ENCODE results near the gene RTKN.

Gene RTKN

GRCh38 chr2:74393525-74393924 is 48.2 kb downstream of the RTKN start:
- Histone ChIP-seq H3K4me1 (ENCODE audit: control insufficient read depth, insufficient read depth, low read length) (peaks cover 15% of the 10 kb centered on the region), H3K9me3 (ENCODE audit: control insufficient read depth, low read length) (no peaks in the 10 kb centered on the region), H3K36me3 (ENCODE audit: control insufficient read depth, insufficient read depth, low read length) (no peaks in the 10 kb centered on the region), H3K27ac (ENCODE audit: insufficient read depth, low read depth, low read length, poor library complexity, severe bottlenecking) (no peak overlapping the region), H3K27me3 (ENCODE audit: control insufficient read depth, insufficient read depth, low read length, poor library complexity, severe bottlenecking) (no peaks in the 10 kb centered on the region), H3K4me3 (ENCODE audit: insufficient read depth, low read depth, low read length) (no peak overlapping the region)
- 95 to 96% methylated on average over 1 of the region's 1 CpG for WGBS, 2 experiments

DNA sequence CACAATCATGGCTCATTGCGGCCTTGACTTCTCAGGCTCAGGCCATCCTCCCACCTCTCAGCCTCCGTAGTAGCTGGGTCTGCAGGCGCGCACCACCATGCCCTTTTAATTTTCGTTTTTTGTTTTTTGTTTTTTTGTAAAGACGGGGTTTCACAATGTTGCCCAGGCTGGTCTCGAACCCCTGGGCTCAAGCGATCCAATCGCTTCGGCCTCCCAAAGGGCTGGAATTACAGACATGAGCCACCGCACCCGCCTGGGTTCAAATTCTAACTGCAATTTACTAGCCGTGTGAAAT is 49.3 kb downstream of the RTKN start:
- WGBS, 2 experiments = 88% methylated on average over 13 of the region's 13 CpGs
- no peak overlapping the region for H3K4me3 ChIP-seq (ENCODE audit: insufficient read depth, low read depth, low read length)
- H3K36me3 ChIP-seq (ENCODE audit: control insufficient read depth, insufficient read depth, low read length) = no peaks in the 10 kb centered on the region

DNA sequence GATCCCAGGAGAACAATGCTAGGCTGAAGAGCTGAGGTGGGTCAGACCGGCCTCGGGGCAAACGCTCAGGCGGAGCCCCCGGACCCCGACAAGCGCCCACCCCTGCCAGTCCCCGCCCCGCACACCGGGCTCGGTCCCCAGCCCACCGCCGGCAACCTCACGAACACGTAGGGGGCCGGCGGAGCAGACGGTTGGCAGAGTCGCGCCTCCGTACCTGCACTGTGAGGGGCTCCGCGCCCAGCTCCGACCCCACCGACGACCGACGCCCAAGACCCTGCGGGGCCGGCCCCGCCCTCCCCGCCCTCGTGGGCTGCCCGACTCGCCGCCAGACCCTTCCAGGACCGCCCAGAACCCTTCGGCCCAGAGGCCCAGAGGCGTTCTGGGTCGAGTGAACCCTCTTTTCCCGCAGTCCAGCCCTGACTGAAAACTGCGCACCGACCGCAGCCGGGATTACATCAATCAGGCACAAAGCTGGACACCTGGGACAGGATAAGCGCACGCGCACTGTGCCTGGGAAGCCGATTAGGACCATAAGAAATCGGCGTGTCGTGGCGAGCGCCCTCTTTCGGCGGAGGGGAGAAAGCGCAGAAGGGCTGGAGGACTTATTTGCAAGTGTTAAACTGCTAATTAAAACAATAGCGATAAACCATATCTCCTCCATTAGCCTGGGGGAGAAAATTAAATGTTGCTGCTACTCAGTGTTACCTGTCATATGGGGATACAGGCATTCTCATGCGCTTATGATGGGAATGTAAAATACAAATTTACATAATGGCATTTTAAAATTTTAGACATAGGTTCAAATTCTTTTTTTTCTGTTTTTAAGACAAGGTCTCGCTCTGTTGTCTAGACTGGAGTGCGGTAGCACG is 49.9 kb downstream of the RTKN start:
- peaks cover 15% of the 10 kb centered on the region for H3K4me1 ChIP-seq (ENCODE audit: control insufficient read depth, insufficient read depth, low read length)
- H3K27ac ChIP-seq (ENCODE audit: insufficient read depth, low read depth, low read length, poor library complexity, severe bottlenecking) = peak overlapping the region; percentile 98
- H3K9me3 ChIP-seq (ENCODE audit: control insufficient read depth, low read length) = no peaks in the 10 kb centered on the region
- H3K4me3 ChIP-seq (ENCODE audit: insufficient read depth, low read depth, low read length) = peak overlapping the region; percentile 90
- H3K27me3 ChIP-seq (ENCODE audit: control insufficient read depth, insufficient read depth, low read length, poor library complexity, severe bottlenecking) = no peaks in the 10 kb centered on the region
- WGBS, 2 experiments = 3% methylated on average over 60 to 62 of the region's 62 CpGs
- H3K36me3 ChIP-seq (ENCODE audit: control insufficient read depth, insufficient read depth, low read length) = no peaks in the 10 kb centered on the region

More for the DNA sequence above, 49.3 kb downstream of the RTKN start:
- Histone ChIP-seq H3K4me1 (ENCODE audit: control insufficient read depth, insufficient read depth, low read length) (peaks cover 15% of the 10 kb centered on the region), H3K9me3 (ENCODE audit: control insufficient read depth, low read length) (no peaks in the 10 kb centered on the region), H3K27me3 (ENCODE audit: control insufficient read depth, insufficient read depth, low read length, poor library complexity, severe bottlenecking) (no peaks in the 10 kb centered on the region), H3K27ac (ENCODE audit: insufficient read depth, low read depth, low read length, poor library complexity, severe bottlenecking) (no peak overlapping the region)

DNA sequence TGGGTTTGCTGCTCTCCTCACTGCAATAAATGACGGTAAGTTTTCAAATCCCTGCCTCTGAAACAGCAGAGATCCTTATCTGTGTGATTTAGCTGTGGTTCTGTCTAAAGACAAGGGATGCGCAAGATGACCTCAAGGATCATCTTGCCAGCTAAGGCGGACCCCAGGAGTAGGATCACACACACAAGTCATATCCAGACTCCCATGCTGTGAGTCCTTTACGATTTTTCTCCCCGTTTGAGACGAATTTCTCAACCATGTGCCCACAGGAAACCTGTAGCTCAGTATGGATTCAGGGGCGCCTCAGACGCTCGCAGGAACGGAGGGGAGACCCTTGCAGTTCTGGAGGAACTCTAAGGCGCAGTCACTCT is 50.5 kb downstream of the RTKN start:
- Histone ChIP-seq H3K27ac (ENCODE audit: insufficient read depth, low read depth, low read length, poor library complexity, severe bottlenecking) (peak overlapping the region; percentile 98), H3K4me3 (ENCODE audit: insufficient read depth, low read depth, low read length) (peak overlapping the region; percentile 90), H3K36me3 (ENCODE audit: control insufficient read depth, insufficient read depth, low read length) (no peaks in the 10 kb centered on the region), H3K27me3 (ENCODE audit: control insufficient read depth, insufficient read depth, low read length, poor library complexity, severe bottlenecking) (no peaks in the 10 kb centered on the region), H3K9me3 (ENCODE audit: control insufficient read depth, low read length) (no peaks in the 10 kb centered on the region), H3K4me1 (ENCODE audit: control insufficient read depth, insufficient read depth, low read length) (peaks cover 15% of the 10 kb centered on the region)
- 1% methylated on average over 11 of the region's 11 CpGs for WGBS, 2 experiments

DNA sequence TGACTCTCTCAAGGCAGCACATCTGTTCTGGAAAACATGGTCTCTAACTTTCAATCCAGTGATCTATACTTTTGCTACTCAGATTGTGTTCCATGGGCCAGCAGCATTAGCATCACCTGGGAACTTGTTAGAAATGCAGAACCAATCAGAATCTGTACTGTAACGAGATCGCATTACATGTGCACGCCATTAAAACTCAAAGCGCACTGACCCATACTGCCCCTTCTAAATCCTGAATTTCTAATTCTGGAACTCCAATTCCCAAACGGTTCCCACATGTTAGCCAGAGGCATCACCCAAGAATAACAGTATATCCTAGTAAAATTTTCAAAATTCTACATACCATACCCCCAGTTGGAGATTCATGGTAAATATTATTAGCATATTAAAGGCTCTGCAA is 51.1 kb downstream of the RTKN start:
- no peaks in the 10 kb centered on the region for H3K9me3 ChIP-seq (ENCODE audit: control insufficient read depth, low read length)
- 63 to 69% methylated on average over 5 of the region's 5 CpGs for WGBS, 2 experiments

GRCh38 chr2:74387346-74387745 is 54.4 kb downstream of the RTKN start:
- Histone ChIP-seq H3K9me3 (ENCODE audit: control insufficient read depth, low read length) (no peaks in the 10 kb centered on the region), H3K36me3 (ENCODE audit: control insufficient read depth, insufficient read depth, low read length) (peaks cover 4% of the 10 kb centered on the region), H3K27ac (ENCODE audit: insufficient read depth, low read depth, low read length, poor library complexity, severe bottlenecking) (no peak overlapping the region), H3K4me3 (ENCODE audit: insufficient read depth, low read depth, low read length) (no peak overlapping the region), H3K27me3 (ENCODE audit: control insufficient read depth, insufficient read depth, low read length, poor library complexity, severe bottlenecking) (no peaks in the 10 kb centered on the region), H3K4me1 (ENCODE audit: control insufficient read depth, insufficient read depth, low read length) (peaks cover 15% of the 10 kb centered on the region)
- 85 to 92% methylated on average over 1 of the region's 1 CpG for WGBS, 2 experiments

More for the DNA sequence above, 51.1 kb downstream of the RTKN start:
- peaks cover 15% of the 10 kb centered on the region for H3K4me1 ChIP-seq (ENCODE audit: control insufficient read depth, insufficient read depth, low read length)
- no peaks in the 10 kb centered on the region for H3K27me3 ChIP-seq (ENCODE audit: control insufficient read depth, insufficient read depth, low read length, poor library complexity, severe bottlenecking)
- H3K27ac ChIP-seq (ENCODE audit: insufficient read depth, low read depth, low read length, poor library complexity, severe bottlenecking) = no peak overlapping the region
- H3K4me3 ChIP-seq (ENCODE audit: insufficient read depth, low read depth, low read length) = peak overlapping the region; percentile 90
- no peaks in the 10 kb centered on the region for H3K36me3 ChIP-seq (ENCODE audit: control insufficient read depth, insufficient read depth, low read length)

DNA sequence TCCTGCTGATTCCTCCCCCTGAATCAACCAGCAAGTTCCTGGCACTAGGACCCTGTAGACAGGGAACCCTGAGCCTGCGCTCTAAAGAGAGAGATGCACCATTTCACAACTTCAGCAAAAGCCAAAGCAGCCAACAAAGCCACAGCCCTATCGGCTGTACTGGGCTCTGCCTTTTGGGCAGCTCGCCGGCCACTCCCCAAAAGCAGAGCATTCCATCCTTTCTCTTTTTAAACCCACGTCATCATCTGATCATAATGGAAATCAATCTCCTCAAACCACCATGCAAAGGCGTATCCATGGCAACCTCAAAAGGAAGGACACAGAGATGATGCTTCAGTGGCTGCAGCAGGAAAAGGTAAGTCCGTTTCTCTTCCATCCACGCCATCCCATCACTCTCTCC is 56.3 kb downstream of the RTKN start:
- no peak overlapping the region for H3K4me3 ChIP-seq (ENCODE audit: insufficient read depth, low read depth, low read length)
- peaks cover 4% of the 10 kb centered on the region for H3K36me3 ChIP-seq (ENCODE audit: control insufficient read depth, insufficient read depth, low read length)
- H3K4me1 ChIP-seq (ENCODE audit: control insufficient read depth, insufficient read depth, low read length) = peaks cover 11% of the 10 kb centered on the region
- 87 to 89% methylated on average over 8 of the region's 8 CpGs for WGBS, 2 experiments
- no peak overlapping the region for H3K27ac ChIP-seq (ENCODE audit: insufficient read depth, low read depth, low read length, poor library complexity, severe bottlenecking)
- H3K9me3 ChIP-seq (ENCODE audit: control insufficient read depth, low read length) = no peaks in the 10 kb centered on the region
- no peaks in the 10 kb centered on the region for H3K27me3 ChIP-seq (ENCODE audit: control insufficient read depth, insufficient read depth, low read length, poor library complexity, severe bottlenecking)

GRCh38 chr2:74384051-74384450 is 57.7 kb downstream of the RTKN start:
- no peak overlapping the region for H3K27ac ChIP-seq (ENCODE audit: insufficient read depth, low read depth, low read length, poor library complexity, severe bottlenecking)
- 92 to 99% methylated on average over 3 of the region's 3 CpGs for WGBS, 2 experiments
- H3K36me3 ChIP-seq (ENCODE audit: control insufficient read depth, insufficient read depth, low read length) = peaks cover 4% of the 10 kb centered on the region
- H3K27me3 ChIP-seq (ENCODE audit: control insufficient read depth, insufficient read depth, low read length, poor library complexity, severe bottlenecking) = no peaks in the 10 kb centered on the region
- peaks cover 9% of the 10 kb centered on the region for H3K4me1 ChIP-seq (ENCODE audit: control insufficient read depth, insufficient read depth, low read length)
- H3K9me3 ChIP-seq (ENCODE audit: control insufficient read depth, low read length) = no peaks in the 10 kb centered on the region
- no peak overlapping the region for H3K4me3 ChIP-seq (ENCODE audit: insufficient read depth, low read depth, low read length)

DNA sequence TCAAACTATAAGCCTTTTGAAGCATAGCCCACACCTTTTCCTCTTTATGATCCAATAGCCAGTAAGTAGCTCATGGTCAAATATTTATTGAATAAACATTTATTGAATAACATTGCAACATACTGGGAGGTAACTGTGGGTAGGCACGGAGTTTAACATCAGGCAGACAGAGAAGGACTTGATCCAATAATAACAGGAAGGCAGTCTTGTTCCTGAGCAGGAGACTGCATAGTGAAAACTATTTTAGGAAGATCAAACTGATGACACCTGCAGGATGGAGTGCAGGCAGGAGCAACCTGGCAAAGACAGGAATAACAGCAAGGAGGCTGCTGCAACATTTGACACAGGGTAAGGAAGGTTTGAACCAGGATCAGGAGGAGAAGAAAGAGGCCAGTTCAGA is 58.5 kb downstream of the RTKN start:
- peaks cover 4% of the 10 kb centered on the region for H3K36me3 ChIP-seq (ENCODE audit: control insufficient read depth, insufficient read depth, low read length)
- H3K27ac ChIP-seq (ENCODE audit: insufficient read depth, low read depth, low read length, poor library complexity, severe bottlenecking) = no peak overlapping the region
- no peaks in the 10 kb centered on the region for H3K27me3 ChIP-seq (ENCODE audit: control insufficient read depth, insufficient read depth, low read length, poor library complexity, severe bottlenecking)
- no peak overlapping the region for H3K4me3 ChIP-seq (ENCODE audit: insufficient read depth, low read depth, low read length)
- H3K4me1 ChIP-seq (ENCODE audit: control insufficient read depth, insufficient read depth, low read length) = peaks cover 11% of the 10 kb centered on the region
- 96% methylated on average over 1 of the region's 1 CpG for WGBS, 2 experiments
- H3K9me3 ChIP-seq (ENCODE audit: control insufficient read depth, low read length) = no peaks in the 10 kb centered on the region

DNA sequence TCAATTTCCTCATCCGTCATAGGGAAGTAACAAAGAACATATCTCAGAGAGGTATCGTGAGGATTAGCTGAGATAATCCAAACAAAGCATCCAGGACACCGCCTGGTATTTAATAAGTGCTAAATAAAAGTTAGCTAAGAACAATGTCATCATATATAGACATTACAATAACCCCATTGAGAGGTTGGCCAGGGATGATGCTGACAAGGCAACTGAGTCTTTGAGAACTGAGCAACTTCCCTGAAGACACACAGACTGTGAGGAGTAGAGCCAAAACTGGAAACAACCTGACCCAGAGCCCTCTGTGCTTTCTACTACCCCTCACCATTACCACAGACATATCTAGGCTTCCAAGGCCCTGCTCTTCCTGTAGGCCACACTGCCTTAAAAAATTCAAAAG is 60.0 kb downstream of the RTKN start:
- 94 to 100% methylated on average over 2 of the region's 3 CpGs for WGBS, 2 experiments
- Histone ChIP-seq H3K36me3 (ENCODE audit: control insufficient read depth, insufficient read depth, low read length) (peaks cover 14% of the 10 kb centered on the region), H3K27me3 (ENCODE audit: control insufficient read depth, insufficient read depth, low read length, poor library complexity, severe bottlenecking) (no peaks in the 10 kb centered on the region), H3K4me3 (ENCODE audit: insufficient read depth, low read depth, low read length) (no peak overlapping the region), H3K4me1 (ENCODE audit: control insufficient read depth, insufficient read depth, low read length) (peaks cover 11% of the 10 kb centered on the region), H3K27ac (ENCODE audit: insufficient read depth, low read depth, low read length, poor library complexity, severe bottlenecking) (no peak overlapping the region), H3K9me3 (ENCODE audit: control insufficient read depth, low read length) (no peaks in the 10 kb centered on the region)
